Ramos (cell line): ENCODE results near the gene TEX28.
"Not testable (repeated sequence)": the region's sequence is repeated elsewhere in the genome, so short reads cannot be mapped to it uniquely, and the experiment has no call there.

Source experiments
- in situ Hi-C: fragments of 300-500 bp; cut with MboI; formaldehyde crosslinking; loops from one replicate; pipeline ENCODE4 v1.14.3; 2022; ENCODE audit warnings: low sequenced_read_pairs; ENCODE audit not compliant: unreplicated experiment

The TEX28 gene

GRCh38 chrX:154248076-154248475 is 46.8 kb downstream of the TEX28 start:
- in situ Hi-C loops: not testable (repeated sequence)

- in situ Hi-C loops: not testable (repeated sequence)
Observed at GRCh38 chrX:154247377-154248045, 47.4 kb downstream of the TEX28 start.

- in situ Hi-C loops: not testable (repeated sequence)
Observed at GRCh38 chrX:154239982-154240503, 54.9 kb downstream of the TEX28 start.

GRCh38 chrX:154238939-154239559 is 55.9 kb downstream of the TEX28 start:
- in situ Hi-C loops: not testable (repeated sequence)

- in situ Hi-C loops: not testable (repeated sequence)
Observed at GRCh38 chrX:154233620-154234019, 61.3 kb downstream of the TEX28 start.

GRCh38 chrX:154231443-154231842 is 63.5 kb downstream of the TEX28 start:
- in situ Hi-C loops: not testable (repeated sequence)

- in situ Hi-C loops: not testable (repeated sequence)
Observed at GRCh38 chrX:154226706-154227105, 68.2 kb downstream of the TEX28 start.

GRCh38 chrX:154225292-154225691 is 69.6 kb downstream of the TEX28 start:
- in situ Hi-C loops: not testable (repeated sequence)
